ENCODE data around the gene GPR78.

Gene GPR78

GRCh38 chr4:8586671-8587468, 6.7 kb downstream of the GPR78 start:
- peak; percentile 59 for DNase-seq (ENCODE audit: low spot score)

GRCh38 chr4:8587469-8588195, 7.4 kb downstream of the GPR78 start:
- no peak for DNase-seq (ENCODE audit: low spot score)

GRCh38 chr4:8588196-8588470, 7.9 kb downstream of the GPR78 start:
- DNase-seq (ENCODE audit: low spot score): no peak

- no peak for DNase-seq (ENCODE audit: low spot score)
Measured at GRCh38 chr4:8589336-8589735, 9.1 kb downstream of the GPR78 start.

GRCh38 chr4:8589823-8590545, 9.8 kb downstream of the GPR78 start:
- no peak for DNase-seq (ENCODE audit: low spot score)

GRCh38 chr4:8590546-8590880, 10.3 kb downstream of the GPR78 start:
- DNase-seq (ENCODE audit: low spot score): no peak

GRCh38 chr4:8591114-8591513, 10.9 kb downstream of the GPR78 start:
- no peak for DNase-seq (ENCODE audit: low spot score)

- no peak for DNase-seq (ENCODE audit: low spot score)
Measured at GRCh38 chr4:8591626-8592365, 11.6 kb downstream of the GPR78 start.

GRCh38 chr4:8592366-8593263, 12.4 kb downstream of the GPR78 start, which contains the start of gene CPZ:
CPZ (plus strand) TSS chr4:8592765; CDS start chr4:8592834, 69 bp downstream.
- DNase-seq (ENCODE audit: low spot score): no peak

GRCh38 chr4:8593264-8594096, 13.3 kb downstream of the GPR78 start:
- no peak for DNase-seq (ENCODE audit: low spot score)

GRCh38 chr4:8594097-8595038, 14.2 kb downstream of the GPR78 start:
- peak; percentile 97 for DNase-seq (ENCODE audit: low spot score)

GRCh38 chr4:8595237-8596087, 15.3 kb downstream of the GPR78 start:
- DNase-seq (ENCODE audit: low spot score): no peak

- no peak for DNase-seq (ENCODE audit: low spot score)
Measured at GRCh38 chr4:8596891-8597290, 16.7 kb downstream of the GPR78 start.

- no peak for DNase-seq (ENCODE audit: low spot score)
Measured at GRCh38 chr4:8597319-8597718, 17.1 kb downstream of the GPR78 start.

- DNase-seq (ENCODE audit: low spot score): no peak
Measured at GRCh38 chr4:8597791-8598190, 17.6 kb downstream of the GPR78 start.

- DNase-seq (ENCODE audit: low spot score): no peak
Measured at GRCh38 chr4:8598391-8599090, 18.3 kb downstream of the GPR78 start.

- no peak for DNase-seq (ENCODE audit: low spot score)
Measured at GRCh38 chr4:8599091-8599460, 18.9 kb downstream of the GPR78 start.

GRCh38 chr4:8599657-8600056, 19.5 kb downstream of the GPR78 start:
- DNase-seq (ENCODE audit: low spot score): no peak
